Upper lobe of left lung (tissue), 6 donors: ENCODE data around the gene BRPF3. TPM values are rescaled to one million over a fixed set of nuclear protein-coding genes. Genes with fewer than 3 reads are reported as not detected.

Source experiments
- ATAC-seq, 2 donors: fragments of 200-7000 bp; cut with Tn5 transposase; one replicate each; pipeline ENCODE4 v1.9.1; 2022; ENCODE audit warnings: mild to moderate bottlenecking in 2 of 2, moderate library complexity in 2 of 2; ENCODE audit not compliant: low FRiP score in 2 of 2
- DNase-seq, 2 donors: peaks; one replicate each; pipeline ENCODE4 v3.0.0-alpha.2; 2019 to 2020
- H3K27ac ChIP-seq, 4 donors: fragments of 200-600 bp; sonication (generic); one replicate each; pipeline ENCODE4 v1.5.1; 2016 to 2019
- H3K27me3 ChIP-seq, 4 donors: fragments of 200-600 bp; sonication (generic); one replicate each; pipeline ENCODE4 v1.5.1; 2017 to 2019
- H3K36me3 ChIP-seq, 4 donors: fragments of 200-600 bp; sonication (generic); one replicate each; pipeline ENCODE4 v1.5.1; 2016 to 2019
- H3K4me1 ChIP-seq, 4 donors: fragments of 200-600 bp; sonication (generic); one replicate each; pipeline ENCODE4 v1.5.1; 2018 to 2019
- H3K4me3 ChIP-seq, 4 donors: fragments of 200-600 bp; sonication (generic); one replicate each; pipeline ENCODE4 v1.5.1; 2017 to 2019; ENCODE audit warnings: mild to moderate bottlenecking in 2 of 4, moderate library complexity in 1 of 4
- H3K9me3 ChIP-seq, 4 donors: fragments of 200-600 bp; sonication (generic); one replicate each; pipeline ENCODE4 v1.5.1; 2018 to 2019
- CTCF ChIP-seq, 6 experiments: fragments of 450-650 bp in 4 of 6; fragments of 200-600 bp in 2 of 6; sonication (generic) in 2 of 6; IDR thresholded peaks; one replicate each; pipeline ENCODE4 v1.5.1; 2016 to 2019; ENCODE audit warnings: antibody characterized with exemption in 6 of 6
- EP300 ChIP-seq, 4 donors: sonication (generic); formaldehyde crosslinking; IDR thresholded peaks; one replicate each; pipeline ENCODE4 v1.5.1; 2017; ENCODE audit warnings: antibody characterized with exemption in 4 of 4, control low read depth in 2 of 4
- POLR2A ChIP-seq, 4 donors: fragments of 450-650 bp; IDR thresholded peaks; one replicate each; pipeline ENCODE4 v1.5.1; 2016 to 2017; ENCODE audit warnings: antibody characterized with exemption in 4 of 4, mild to moderate bottlenecking in 2 of 4
- POLR2AphosphoS5 ChIP-seq, 2 donors: sonication (generic); formaldehyde crosslinking; IDR thresholded peaks; one replicate each; pipeline ENCODE4 v1.5.1; 2017; ENCODE audit warnings: antibody characterized with exemption in 2 of 2
- WGBS, 2 donors: methylation state at CpG; one replicate each; pipeline ENCODE4 v1.1.5; 2017 to 2018; 5-methylcytosine and 5-hydroxymethylcytosine counted together
- total RNA-seq, 6 donors: library from RNA; depleted of rRNA in 4 of 6; stranded (reverse); fragments of >200 nt in 4 of 6; gene quantifications; one replicate each; pipeline versions ENCODE4 v1.1.0 to v1.2.1, GENCODE V29; 2016 to 2021
- donor health status: DM: no; HTN: no; CAD: no; lungs with moderate emphysema.
- donor health status: DM: no; HTN: yes; CAD: no; lungs with severe emphysema.

The BRPF3 gene
- total RNA-seq, 6 donors from 2014 or later, result 23.7 to 37.4 (median 33.4) TPM

- no peak overlapping the region for H3K4me3 ChIP-seq
- H3K36me3 ChIP-seq, result peaks cover 27 to 69% (median 49%) of the 10 kb centered on the region in 4 donors
- H3K4me1 ChIP-seq, result peaks cover 0 to 5% (median 0%) of the 10 kb centered on the region in 4 donors
- no peak overlapping the region for H3K27ac ChIP-seq
- H3K9me3 ChIP-seq, result no peaks in the 10 kb centered on the region
- no peak for DNase-seq
- no peak for TF ChIP-seq POLR2AphosphoS5 (IDR thresholded peaks at IDR 0.05)
- TF ChIP-seq POLR2A (IDR thresholded peaks at IDR 0.05), result no peak
- TF ChIP-seq EP300 (IDR thresholded peaks at IDR 0.05), result no peak
- no peak for TF ChIP-seq CTCF (IDR thresholded peaks at IDR 0.05)
- 85 to 88% methylated on average over 4 of the region's 4 CpGs for WGBS, 2 donors
- no peaks in the 10 kb centered on the region for H3K27me3 ChIP-seq
- ATAC-seq, result no peak
Observed at GRCh38 chr6:36232172-36232571, 35.6 kb downstream of the BRPF3 start.

- H3K4me1 ChIP-seq, result no peaks in the 10 kb centered on the region
- ATAC-seq (peak in 1 of 2 donors; percentile 25), DNase-seq (no peak)
- TF ChIP-seq POLR2AphosphoS5 (IDR thresholded peaks at IDR 0.05) (no peak), EP300 (IDR thresholded peaks at IDR 0.05) (no peak), POLR2A (IDR thresholded peaks at IDR 0.05) (no peak), CTCF (IDR thresholded peaks at IDR 0.05) (no peak)
- no peak overlapping the region for H3K4me3 ChIP-seq
- WGBS, 2 donors, result 33 to 48% methylated on average over 3 of the region's 3 CpGs
- no peaks in the 10 kb centered on the region for H3K27me3 ChIP-seq
- H3K9me3 ChIP-seq, result no peaks in the 10 kb centered on the region
- peaks cover 6 to 38% (median 26%) of the 10 kb centered on the region in 4 donors for H3K36me3 ChIP-seq
- no peak overlapping the region for H3K27ac ChIP-seq
Observed at GRCh38 chr6:36235309-36235708, 38.8 kb downstream of the BRPF3 start.

- 97 to 98% methylated on average over 17 of the region's 17 CpGs for WGBS, 2 donors
Observed at GRCh38 chr6:36235862-36236261, 39.3 kb downstream of the BRPF3 start.

GRCh38 chr6:36239774-36240173 is 43.2 kb downstream of the BRPF3 start:
- DNase-seq (no peak), ATAC-seq (no peak)
- H3K4me3 ChIP-seq, result no peak overlapping the region
- no peaks in the 10 kb centered on the region for H3K9me3 ChIP-seq
- no peaks in the 10 kb centered on the region for H3K4me1 ChIP-seq
- H3K36me3 ChIP-seq, result no peaks in the 10 kb centered on the region
- TF ChIP-seq CTCF (IDR thresholded peaks at IDR 0.05) (no peak), EP300 (IDR thresholded peaks at IDR 0.05) (no peak), POLR2AphosphoS5 (IDR thresholded peaks at IDR 0.05) (no peak), POLR2A (IDR thresholded peaks at IDR 0.05) (no peak)
- H3K27ac ChIP-seq, result no peak overlapping the region
- 80 to 82% methylated on average over 5 of the region's 5 CpGs for WGBS, 2 donors
- H3K27me3 ChIP-seq, result no peaks in the 10 kb centered on the region

More at GRCh38 chr6:36235862-36236261, 39.3 kb downstream of the BRPF3 start:
- Histone ChIP-seq H3K4me3 (no peak overlapping the region), H3K36me3 (peaks cover under 1 to 33% (median 21%) of the 10 kb centered on the region in 4 donors), H3K27me3 (no peaks in the 10 kb centered on the region), H3K4me1 (no peaks in the 10 kb centered on the region), H3K9me3 (no peaks in the 10 kb centered on the region), H3K27ac (no peak overlapping the region)
- TF ChIP-seq POLR2A (IDR thresholded peaks at IDR 0.05) (no peak), CTCF (IDR thresholded peaks at IDR 0.05) (no peak), POLR2AphosphoS5 (IDR thresholded peaks at IDR 0.05) (no peak), EP300 (IDR thresholded peaks at IDR 0.05) (no peak)
- no peak for ATAC-seq
- peak in 1 of 2 donors; percentile 42 for DNase-seq

GRCh38 chr6:36241728-36242127 is 45.2 kb downstream of the BRPF3 start:
- no peak for DNase-seq

More at GRCh38 chr6:36241728-36242127, 45.2 kb downstream of the BRPF3 start:
- no peaks in the 10 kb centered on the region for H3K36me3 ChIP-seq
- WGBS, 2 donors, result 40 to 65% methylated on average over 10 of the region's 10 CpGs
- no peak overlapping the region for H3K27ac ChIP-seq
- TF ChIP-seq POLR2A (IDR thresholded peaks at IDR 0.05) (no peak), CTCF (IDR thresholded peaks at IDR 0.05) (no peak), POLR2AphosphoS5 (IDR thresholded peaks at IDR 0.05) (no peak), EP300 (IDR thresholded peaks at IDR 0.05) (no peak)
- H3K9me3 ChIP-seq, result no peaks in the 10 kb centered on the region
- H3K27me3 ChIP-seq, result no peaks in the 10 kb centered on the region
- ATAC-seq, result peak in 1 of 2 donors; percentile 38
- no peak overlapping the region for H3K4me3 ChIP-seq
- H3K4me1 ChIP-seq, result no peaks in the 10 kb centered on the region
